ENCODE results near the gene ST6GALNAC4. TPM values are rescaled to one million over a fixed set of nuclear protein-coding genes. Genes with fewer than 3 reads are reported as not detected.

The ST6GALNAC4 gene
- total RNA-seq, result 38.9 and 43.3 TPM in 2 replicates

GRCh38 chr9:127916720-127917581 is at the start of gene ST6GALNAC4:
Gene ST6GALNAC4, minus strand, starts transcription at chr9:127917041. Its CDS starts 622 bp downstream, at chr9:127916419.

GRCh38 chr9:127937388-127938297 is 20.8 kb upstream of the ST6GALNAC4 start, which contains the start of gene DPM2:
Gene DPM2, minus strand, starts transcription at chr9:127937854. Its CDS starts 34 bp downstream, at chr9:127937820.

GRCh38 chr9:127930231-127931091 is 13.6 kb upstream of the ST6GALNAC4 start, which contains the start of gene PIP5KL1:
Gene PIP5KL1, minus strand, starts transcription at chr9:127930777. Its CDS starts 25 bp downstream, at chr9:127930752.

GRCh38 chr9:127899128-127899943 is 17.5 kb downstream of the ST6GALNAC4 start, which contains the start of gene ST6GALNAC6:
Gene ST6GALNAC6, minus strand, starts transcription at chr9:127899603. Its CDS starts 1,622 bp downstream, at chr9:127897981.

GRCh38 chr9:127877566-127877998 is 39.3 kb downstream of the ST6GALNAC4 start, which contains the start of gene AK1:
Gene AK1, minus strand, starts transcription at chr9:127877675. Its CDS starts 3,058 bp downstream, at chr9:127874617.

Other genes starting within 250 kb of the ST6GALNAC4 start
- gene CFAP157, start 210.1 kb downstream of the ST6GALNAC4 start, total RNA-seq, result not detected in 2 replicates
- 10.7 and 17.3 TPM in 2 replicates for gene PTRH1, start 201.4 kb downstream of the ST6GALNAC4 start, total RNA-seq
- gene TTC16, start 201.0 kb downstream of the ST6GALNAC4 start, total RNA-seq, result 0.07 TPM in 1 of 2 replicates, not detected in the other
- gene TOR2A, start 181.7 kb downstream of the ST6GALNAC4 start, total RNA-seq, result 3.5 and 3.8 TPM in 2 replicates
- gene SH2D3C, start 138.4 kb downstream of the ST6GALNAC4 start, total RNA-seq, result 0.10 and 2.2 TPM in 2 replicates
- gene CDK9, start 131.0 kb downstream of the ST6GALNAC4 start, total RNA-seq, result 43.9 and 45.2 TPM in 2 replicates
- gene FPGS, start 114.2 kb downstream of the ST6GALNAC4 start, total RNA-seq, result 59.7 and 99.0 TPM in 2 replicates
- 95.5 and 100 TPM in 2 replicates for gene ENG, start 62.4 kb downstream of the ST6GALNAC4 start, total RNA-seq
- gene AK1, start 39.4 kb downstream of the ST6GALNAC4 start, total RNA-seq, result 54.9 and 66.2 TPM in 2 replicates
- gene ST6GALNAC6, start 17.4 kb downstream of the ST6GALNAC4 start, total RNA-seq, result 45.6 and 55.6 TPM in 2 replicates
- gene PIP5KL1, start 13.7 kb upstream of the ST6GALNAC4 start, total RNA-seq, result 1.4 and 3.4 TPM in 2 replicates
- 11.1 and 12.9 TPM in 2 replicates for gene DPM2, start 20.8 kb upstream of the ST6GALNAC4 start, total RNA-seq
- gene EEIG1, start 63.9 kb upstream of the ST6GALNAC4 start, total RNA-seq, result 24.6 and 44.9 TPM in 2 replicates
- gene NAIF1, start 150.3 kb upstream of the ST6GALNAC4 start, total RNA-seq, result 9.0 and 11.6 TPM in 2 replicates
- gene SLC25A25, start 151.2 kb upstream of the ST6GALNAC4 start, total RNA-seq, result 16.6 and 17.3 TPM in 2 replicates
- 75.7 and 110 TPM in 2 replicates for gene PTGES2, start 210.7 kb upstream of the ST6GALNAC4 start, total RNA-seq
- not detected in 2 replicates for gene LCN2, start 232.4 kb upstream of the ST6GALNAC4 start, total RNA-seq
- gene BBLN, start 243.2 kb upstream of the ST6GALNAC4 start, total RNA-seq, result 30.9 and 37.3 TPM in 2 replicates